ENCODE data around the gene RABGAP1L.
"Not testable (repeated sequence)": the region's sequence is repeated elsewhere in the genome, so short reads cannot be mapped to it uniquely, and the experiment has no call there.

The RABGAP1L gene

DNA sequence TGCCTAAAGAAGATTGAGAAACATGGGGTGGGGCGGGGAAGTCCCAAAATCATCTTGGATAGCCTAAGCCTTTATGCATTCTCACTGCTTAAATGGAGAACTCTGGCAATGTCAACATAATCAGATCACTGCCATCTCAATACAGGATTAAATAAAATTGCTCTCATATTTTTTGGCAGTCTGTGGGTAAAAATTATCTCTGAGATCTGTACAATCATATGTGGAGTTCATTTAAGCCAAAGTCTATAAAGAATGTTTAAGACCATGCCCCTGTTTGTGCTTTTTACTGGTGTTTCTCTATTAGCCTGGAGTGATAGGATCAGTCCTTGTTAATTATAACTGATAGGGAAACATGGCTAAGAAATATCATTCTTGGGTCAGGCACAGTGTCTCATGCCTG lies 424.8 kb downstream of the RABGAP1L start:
- no peak for DNase-seq

DNA sequence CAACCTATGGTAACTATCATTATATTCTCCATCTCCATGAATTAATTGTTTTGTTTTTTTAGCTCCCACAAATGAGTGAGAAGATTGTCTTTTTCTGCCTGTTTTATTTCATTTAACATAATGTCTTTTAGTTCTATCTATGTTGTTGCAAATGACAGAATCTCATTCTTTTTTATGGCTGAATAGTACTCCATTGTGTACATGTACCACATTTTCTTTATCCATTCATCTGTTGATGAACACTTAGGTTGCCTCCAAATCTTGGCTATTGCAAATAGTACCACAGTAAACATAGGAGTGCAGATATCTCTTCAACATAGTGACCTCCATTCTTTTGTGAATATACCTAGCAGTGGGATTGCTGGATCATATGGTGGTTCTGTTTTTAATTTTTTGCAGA lies 429.3 kb downstream of the RABGAP1L start:
- DNase-seq: not testable (repeated sequence)

DNA sequence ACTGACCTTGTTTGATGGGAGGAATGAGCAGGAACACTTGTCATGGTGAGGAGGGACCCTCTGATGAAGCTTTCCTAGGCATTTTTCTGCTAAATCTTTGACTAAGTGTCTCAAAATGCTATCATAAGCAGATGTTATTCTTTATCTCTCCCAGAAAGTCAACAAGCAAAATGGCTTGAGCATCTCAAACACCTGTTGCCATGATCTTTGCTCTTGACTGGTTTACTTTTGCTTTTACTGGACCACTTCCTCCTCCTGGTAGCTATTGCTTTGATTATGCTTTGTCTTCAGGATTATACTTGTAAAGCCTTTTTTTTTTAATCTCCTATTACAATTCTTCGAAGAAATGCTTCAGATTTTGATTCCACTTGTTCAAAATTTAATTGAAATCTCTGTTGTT lies 445.9 kb downstream of the RABGAP1L start:
- no peak for DNase-seq

DNA sequence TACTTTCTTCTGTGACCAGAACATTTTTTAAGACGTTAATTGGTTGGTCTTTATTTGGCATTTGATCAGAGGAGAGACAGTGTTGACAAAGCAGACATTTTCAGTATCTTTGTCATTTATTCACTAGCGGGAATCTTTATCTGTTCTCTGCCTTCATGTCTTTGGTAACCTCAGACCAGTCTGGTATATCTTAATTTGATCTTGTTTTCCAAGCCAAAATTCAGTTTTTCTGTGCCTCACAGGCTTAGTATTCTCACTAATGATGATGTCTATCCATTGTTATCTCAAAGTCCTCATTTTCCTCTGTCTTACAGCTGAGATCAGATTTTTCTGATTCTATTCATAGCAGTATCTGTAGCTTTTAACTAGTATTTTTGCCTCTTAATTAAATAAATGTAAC lies 447.2 kb downstream of the RABGAP1L start:
- DNase-seq: no peak

DNA sequence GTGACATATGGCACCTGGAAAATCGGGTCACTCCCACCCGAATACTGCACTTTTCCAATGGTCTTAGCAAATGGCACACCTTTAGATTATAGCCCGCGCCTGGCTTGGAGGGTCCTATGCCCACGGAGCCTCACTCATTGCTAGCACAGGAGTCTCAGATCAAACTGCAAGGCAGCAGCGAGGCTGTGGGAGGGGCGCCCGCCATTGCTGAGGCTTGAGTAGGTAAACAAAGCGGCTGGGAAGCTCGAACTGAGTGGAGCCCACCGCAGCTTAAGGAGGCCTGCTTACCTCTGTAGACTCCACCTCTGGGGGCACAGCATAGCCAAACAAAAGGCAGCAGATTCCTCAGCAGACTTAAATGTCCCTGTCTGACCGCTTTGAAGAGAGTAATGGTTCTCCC lies 458.6 kb downstream of the RABGAP1L start:
- DNase-seq: not testable (repeated sequence)

GRCh38 chr1:174623324-174624035 lies 464.2 kb downstream of the RABGAP1L start:
- DNase-seq: no peak

DNA sequence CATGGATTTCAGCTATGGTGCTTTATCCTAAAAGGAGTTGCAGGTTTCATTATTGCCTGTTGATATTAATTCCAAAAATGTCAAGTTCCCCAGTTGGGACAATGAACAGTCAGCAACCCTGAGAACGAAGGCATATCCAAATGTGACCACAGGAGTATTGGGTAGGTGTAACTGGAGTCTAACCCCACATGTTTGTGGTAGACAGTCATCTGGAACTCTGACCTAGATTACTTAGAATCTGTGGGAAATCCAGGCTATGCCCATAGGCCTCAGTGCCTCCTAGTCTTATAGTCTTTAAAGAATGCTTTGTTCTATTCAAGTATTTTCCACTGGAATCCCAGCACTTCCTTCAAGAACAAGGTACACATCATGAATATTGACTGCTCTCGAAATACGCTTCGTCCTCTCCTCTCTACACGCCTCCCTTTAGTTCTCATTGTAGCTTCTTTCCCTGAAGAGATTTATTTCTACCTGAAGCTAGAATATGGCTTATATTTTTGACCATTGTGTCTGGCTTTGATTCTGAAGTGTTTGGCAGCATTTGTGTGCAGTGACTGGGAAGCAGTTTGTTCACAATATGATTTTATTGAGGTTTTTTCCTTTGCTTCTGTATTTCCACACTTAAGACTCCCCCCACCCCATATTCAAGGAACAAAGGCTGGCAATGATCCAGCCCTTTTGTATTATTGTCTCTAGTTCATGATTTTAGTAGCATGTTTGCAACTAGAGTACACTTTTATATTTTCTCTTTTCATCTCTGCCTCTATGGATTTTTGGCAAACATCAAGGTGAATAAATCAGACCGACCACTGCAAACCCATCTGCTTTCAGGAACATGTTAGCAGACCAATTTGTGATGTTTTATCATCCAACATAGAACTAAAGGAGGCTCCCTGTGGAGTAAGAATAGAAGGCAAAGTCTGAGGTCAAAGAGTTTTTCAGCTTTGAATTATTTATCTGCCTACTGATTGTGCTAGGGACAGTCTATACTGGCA lies 467.0 kb downstream of the RABGAP1L start:
- DNase-seq: peak; percentile 28

DNA sequence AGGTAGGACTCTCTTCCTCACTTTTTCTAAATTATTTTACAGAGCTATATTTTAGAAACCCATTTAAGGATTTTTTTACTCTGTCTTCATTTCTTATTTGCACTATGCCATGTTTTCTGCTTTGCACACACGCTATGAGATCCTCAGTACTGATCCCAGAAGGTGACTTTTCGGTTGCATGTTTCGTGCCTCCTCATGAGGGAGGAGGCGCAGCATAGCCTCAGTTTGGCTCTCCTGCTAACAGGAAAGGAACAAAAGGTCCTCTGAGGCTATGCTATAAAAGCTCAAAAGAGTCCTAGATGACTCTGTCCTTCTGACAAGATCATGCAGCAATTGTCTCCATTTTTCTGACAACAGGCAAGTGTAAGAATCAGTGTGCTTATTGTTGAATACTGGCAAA lies 478.2 kb downstream of the RABGAP1L start:
- no peak for DNase-seq

DNA sequence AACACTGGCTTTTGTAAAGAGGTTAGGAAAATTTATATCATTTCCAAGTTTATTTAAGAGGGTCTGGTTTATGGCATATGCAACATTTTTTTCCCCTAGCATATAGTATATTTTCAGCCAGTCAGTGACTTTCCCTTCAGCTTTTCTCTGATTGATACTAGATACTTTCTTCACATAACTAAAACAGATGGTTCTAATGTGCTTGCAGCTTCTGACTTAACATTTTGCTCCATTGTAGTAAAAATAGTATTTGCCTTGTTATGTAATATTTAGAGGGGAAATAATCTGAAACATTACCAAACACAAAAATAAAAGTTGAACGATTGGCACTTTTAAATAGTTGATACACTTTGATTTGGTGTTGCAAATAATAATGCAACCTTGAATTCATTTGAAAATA lies 480.1 kb downstream of the RABGAP1L start:
- no peak for DNase-seq

DNA sequence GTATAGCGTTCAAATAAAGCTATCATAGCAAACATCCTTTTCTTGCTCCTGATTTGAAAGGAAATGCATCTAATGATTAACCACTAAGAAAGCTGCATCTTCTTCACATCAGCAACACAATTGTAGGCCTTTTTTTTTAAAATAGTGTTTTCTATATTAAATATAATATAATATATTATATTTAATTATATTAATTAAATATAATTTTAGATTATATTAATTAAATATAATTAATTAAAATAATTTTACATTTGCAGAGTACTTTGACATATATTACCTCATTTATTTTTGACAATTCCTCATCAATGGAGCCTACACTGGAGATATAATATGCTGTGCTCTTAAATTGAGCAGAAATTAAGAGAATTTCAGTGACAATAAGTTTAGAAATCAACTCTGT lies 481.5 kb downstream of the RABGAP1L start:
- no peak for DNase-seq

- no peak for DNase-seq
These were observed 483.1 kb downstream of the RABGAP1L start for GRCh38 chr1:174642393-174642792.

DNA sequence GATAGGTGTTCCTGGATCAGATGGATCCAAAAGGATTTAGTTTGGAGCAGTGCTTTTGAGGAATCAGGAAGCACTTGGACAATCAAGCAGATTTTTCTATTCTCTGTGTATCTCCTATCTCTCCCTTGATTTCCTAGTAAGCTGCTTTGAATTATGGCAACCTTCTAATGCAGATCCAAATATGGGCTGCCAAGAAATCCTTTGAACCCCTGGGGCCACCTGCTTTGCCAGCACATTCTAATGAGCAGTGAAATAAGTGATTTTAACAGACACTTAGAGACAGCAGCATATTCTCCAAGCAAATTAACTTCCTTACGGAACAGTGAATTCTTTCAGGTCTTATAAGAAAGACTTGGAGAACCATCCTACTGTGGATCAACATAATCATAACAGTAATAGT lies 483.9 kb downstream of the RABGAP1L start:
- no peak for DNase-seq

GRCh38 chr1:174649572-174649971 lies 490.3 kb downstream of the RABGAP1L start:
- DNase-seq: not testable (repeated sequence)

- no peak for DNase-seq
These were observed 493.4 kb downstream of the RABGAP1L start for GRCh38 chr1:174652569-174653280.

DNA sequence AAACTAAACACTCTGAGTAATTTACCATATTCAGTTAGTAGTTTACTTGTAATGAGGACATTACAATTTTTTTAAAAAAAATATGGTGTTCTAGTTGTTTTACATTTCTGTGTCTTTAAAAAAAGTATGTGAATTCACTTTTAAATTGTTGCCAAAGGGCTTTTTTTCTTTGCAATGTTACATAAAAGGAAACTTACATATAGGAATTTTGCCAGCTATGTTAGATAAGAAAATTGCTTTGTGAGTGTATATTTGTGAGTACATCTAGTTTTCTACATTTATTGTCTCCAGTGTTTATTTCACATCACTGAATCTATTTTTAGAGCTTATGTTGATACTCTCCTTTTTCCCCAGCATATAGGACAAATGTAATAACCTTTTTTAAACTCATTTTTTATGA lies 495.2 kb downstream of the RABGAP1L start:
- DNase-seq: no peak

- no peak for DNase-seq
These were observed 497.2 kb downstream of the RABGAP1L start for GRCh38 chr1:174656409-174657059.

DNA sequence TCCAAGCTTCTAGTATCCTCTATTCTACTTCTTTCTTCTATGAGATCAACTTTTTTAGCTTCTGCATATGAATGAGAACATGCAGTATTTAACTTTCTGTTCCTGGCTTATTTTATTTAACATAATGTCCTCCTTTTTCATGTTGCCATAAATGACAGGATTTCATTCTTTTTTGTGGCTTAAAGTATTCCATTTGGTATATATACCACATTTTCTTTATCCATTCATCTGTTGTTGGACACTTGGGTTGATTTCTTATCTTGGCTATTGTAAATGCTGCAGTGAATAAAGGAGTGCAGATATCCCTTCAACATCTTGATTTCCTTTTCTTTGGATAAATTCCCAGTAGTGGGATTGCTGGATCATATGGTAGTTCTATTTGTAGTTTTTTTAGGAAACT lies 498.1 kb downstream of the RABGAP1L start:
- no peak for DNase-seq

DNA sequence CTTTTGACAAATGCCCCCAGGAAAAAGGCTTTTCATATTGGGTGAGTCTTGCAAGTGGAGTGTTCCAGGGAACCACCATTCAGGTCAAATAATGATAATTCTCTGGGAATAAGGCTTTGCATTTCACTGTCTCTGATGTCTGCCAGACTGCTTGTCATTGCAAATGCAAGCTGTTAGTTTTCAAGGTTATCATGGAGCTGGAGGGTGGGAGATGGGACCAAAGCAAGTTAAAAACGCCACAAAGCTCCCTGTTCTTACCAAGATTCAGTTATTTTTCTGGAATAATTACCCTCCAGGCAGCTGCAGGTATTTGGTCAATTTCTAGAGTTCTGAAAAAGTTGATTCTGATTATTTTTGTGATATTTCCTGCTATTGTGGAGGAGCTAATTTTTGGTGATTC lies 498.6 kb downstream of the RABGAP1L start:
- no peak for DNase-seq

DNA sequence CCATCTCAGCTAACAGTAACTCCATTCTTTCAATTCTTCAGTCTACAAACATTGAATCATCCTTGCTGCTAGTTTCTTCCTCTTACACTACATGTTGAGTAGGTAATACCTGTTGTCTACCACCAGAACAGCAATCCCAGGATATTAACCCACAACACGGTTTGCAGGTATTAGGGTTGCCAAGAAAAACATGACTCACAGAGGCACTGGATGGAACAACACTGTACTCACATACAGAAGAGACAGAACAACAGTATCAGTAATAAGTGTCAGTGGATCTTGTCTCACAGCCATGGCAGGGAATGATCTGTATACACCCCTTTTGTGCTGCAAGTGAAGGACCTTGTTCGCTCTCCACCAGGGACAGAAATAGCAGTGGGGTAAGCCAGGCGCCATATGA lies 500.5 kb downstream of the RABGAP1L start:
- DNase-seq: peak; percentile 12

GRCh38 chr1:174660476-174660875 lies 501.2 kb downstream of the RABGAP1L start:
- DNase-seq: no peak

DNA sequence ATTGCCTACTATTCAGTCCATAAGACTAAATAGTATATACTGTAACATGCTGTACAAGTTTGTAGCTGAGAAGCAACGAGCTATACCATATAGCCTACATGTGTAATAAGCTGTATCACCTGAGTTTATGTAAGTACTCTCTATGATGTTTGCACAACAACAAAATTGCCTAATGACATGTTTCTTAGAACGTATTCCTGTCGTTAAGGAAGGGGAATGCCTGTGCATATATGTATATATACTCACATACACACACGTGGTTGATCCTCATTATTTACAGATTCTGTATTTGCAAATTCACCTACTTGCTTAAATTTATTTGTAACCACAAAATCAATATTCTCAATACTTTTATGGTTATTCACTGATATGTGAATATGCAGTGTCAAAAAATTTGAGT lies 504.0 kb downstream of the RABGAP1L start:
- DNase-seq: no peak

GRCh38 chr1:174666248-174666647 lies 506.9 kb downstream of the RABGAP1L start:
- no peak for DNase-seq

- DNase-seq: no peak
These were observed 512.5 kb downstream of the RABGAP1L start for GRCh38 chr1:174671826-174672225.

Measured in fibroblast of skin of abdomen (primary cell).